ENCODE data around the gene WDR45.

GRCh38 chrX:49059681-49060085, 20.0 kb downstream of the WDR45 start:
- TF ChIP-seq POLR2A (IDR thresholded peaks at IDR 0.05): no peak
- no peak for TF ChIP-seq EP300 (IDR thresholded peaks at IDR 0.05)
